ENCODE measurements around the gene VTCN1. TPM values are rescaled to one million over a fixed set of nuclear protein-coding genes. Genes with fewer than 3 reads are reported as not detected.

Gene VTCN1
- total RNA-seq, 4 donors from 2014 or later: not detected

DNA sequence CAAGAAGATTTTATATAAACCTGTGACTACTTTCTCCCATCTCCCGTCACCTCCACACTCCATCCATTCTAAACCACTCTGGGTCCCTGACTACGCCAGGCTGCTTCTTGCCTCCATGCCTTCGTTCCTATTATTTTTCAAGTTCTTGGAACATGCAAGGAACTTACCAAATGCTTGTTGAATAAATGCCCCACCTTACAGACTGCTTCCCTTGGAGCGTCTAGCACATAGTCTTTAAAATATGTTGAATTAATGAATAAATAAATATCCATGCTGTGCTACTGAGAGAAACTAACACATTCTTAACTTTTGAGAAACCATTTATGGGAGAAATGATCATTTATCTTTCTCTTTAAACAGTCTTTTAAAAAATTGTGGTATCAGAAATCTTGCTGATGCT is 27.6 kb downstream of the VTCN1 start:
- no peaks in the 10 kb centered on the region for H3K9me3 ChIP-seq
- no peak for DNase-seq
- TF ChIP-seq, protein P1, sequence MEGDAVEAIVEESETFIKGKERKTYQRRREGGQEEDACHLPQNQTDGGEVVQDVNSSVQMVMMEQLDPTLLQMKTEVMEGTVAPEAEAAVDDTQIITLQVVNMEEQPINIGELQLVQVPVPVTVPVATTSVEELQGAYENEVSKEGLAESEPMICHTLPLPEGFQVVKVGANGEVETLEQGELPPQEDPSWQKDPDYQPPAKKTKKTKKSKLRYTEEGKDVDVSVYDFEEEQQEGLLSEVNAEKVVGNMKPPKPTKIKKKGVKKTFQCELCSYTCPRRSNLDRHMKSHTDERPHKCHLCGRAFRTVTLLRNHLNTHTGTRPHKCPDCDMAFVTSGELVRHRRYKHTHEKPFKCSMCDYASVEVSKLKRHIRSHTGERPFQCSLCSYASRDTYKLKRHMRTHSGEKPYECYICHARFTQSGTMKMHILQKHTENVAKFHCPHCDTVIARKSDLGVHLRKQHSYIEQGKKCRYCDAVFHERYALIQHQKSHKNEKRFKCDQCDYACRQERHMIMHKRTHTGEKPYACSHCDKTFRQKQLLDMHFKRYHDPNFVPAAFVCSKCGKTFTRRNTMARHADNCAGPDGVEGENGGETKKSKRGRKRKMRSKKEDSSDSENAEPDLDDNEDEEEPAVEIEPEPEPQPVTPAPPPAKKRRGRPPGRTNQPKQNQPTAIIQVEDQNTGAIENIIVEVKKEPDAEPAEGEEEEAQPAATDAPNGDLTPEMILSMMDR (IDR thresholded peaks at IDR 0.05): no peak
- no peak for TF ChIP-seq POLR2A (IDR thresholded peaks at IDR 0.05)
- H3K4me1 ChIP-seq: peaks cover 0 to 6% of the 10 kb centered on the region in 2 donors
- intact Hi-C loops (cut with DNase I): no loop called here
- H3K4me3 ChIP-seq (replicated peaks in 1 of 3): no peak overlapping the region
- H3K36me3 ChIP-seq: no peaks in the 10 kb centered on the region
- no peaks in the 10 kb centered on the region for H3K27me3 ChIP-seq
- no peak overlapping the region for H3K27ac ChIP-seq
- 95 to 97% methylated on average over 4 of the region's 4 CpGs for WGBS, 2 donors

DNA sequence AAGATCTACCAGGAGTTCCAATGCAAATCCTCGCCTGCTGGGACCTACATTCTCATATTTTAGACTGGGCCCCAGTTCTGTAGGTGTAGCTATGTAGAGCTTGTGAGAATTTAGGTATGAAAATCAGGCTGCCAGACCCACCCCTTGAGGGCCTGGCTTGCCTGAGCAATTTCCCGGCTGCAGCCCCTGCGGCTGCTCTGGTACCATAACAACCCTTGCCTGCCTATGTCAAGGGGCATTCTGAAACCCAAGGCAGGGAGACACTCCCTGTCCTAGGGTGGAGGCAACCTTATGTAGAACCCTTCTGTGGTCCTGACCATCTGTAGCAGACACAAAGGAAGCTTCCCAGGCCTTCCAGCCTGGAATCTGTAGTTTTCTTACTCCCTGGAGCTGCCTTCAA is 28.4 kb downstream of the VTCN1 start:
- Histone ChIP-seq H3K27ac (no peak overlapping the region), H3K36me3 (no peaks in the 10 kb centered on the region), H3K4me3 (replicated peaks in 1 of 3) (no peak overlapping the region), H3K9me3 (no peaks in the 10 kb centered on the region), H3K4me1 (peaks cover 0 to 6% of the 10 kb centered on the region in 2 donors), H3K27me3 (no peaks in the 10 kb centered on the region)
- intact Hi-C loops (cut with DNase I): no loop called here
- WGBS, 2 donors: 100% methylated on average over 3 of the region's 3 CpGs
- DNase-seq: no peak
- TF ChIP-seq, protein P1 (IDR thresholded peaks at IDR 0.05): no peak
- no peak for TF ChIP-seq POLR2A (IDR thresholded peaks at IDR 0.05)

DNA sequence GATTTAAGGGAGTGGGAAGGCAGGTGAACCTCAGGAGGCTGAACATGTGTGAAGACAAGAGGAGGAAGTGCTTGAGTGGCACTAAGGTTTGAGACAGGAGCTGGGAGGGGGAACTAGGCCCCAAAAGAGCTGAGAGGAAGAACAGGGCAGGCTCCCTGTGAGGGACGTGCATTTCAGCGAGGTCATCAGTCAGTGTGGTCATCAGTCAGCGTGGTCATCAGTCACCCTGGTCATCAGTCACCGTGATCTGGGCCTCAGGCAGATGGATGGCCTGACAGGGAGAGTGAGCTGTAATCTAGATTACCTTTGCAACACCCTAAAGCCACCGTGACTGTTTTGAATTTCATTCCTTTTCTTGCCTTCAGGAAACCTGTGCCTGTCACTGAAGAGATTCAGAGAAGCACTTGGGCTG is 29.1 kb downstream of the VTCN1 start:
- H3K4me3 ChIP-seq (replicated peaks in 1 of 3): no peak overlapping the region
- DNase-seq: no peak
- H3K27ac ChIP-seq: no peak overlapping the region
- intact Hi-C loops (cut with DNase I): no loop called here
- H3K4me1 ChIP-seq: peaks cover 0 to 6% of the 10 kb centered on the region in 2 donors
- WGBS, 2 donors: 63 to 84% methylated on average over 5 of the region's 5 CpGs
- TF ChIP-seq POLR2A (IDR thresholded peaks at IDR 0.05): no peak
- TF ChIP-seq, protein P1 (IDR thresholded peaks at IDR 0.05): no peak
- no peaks in the 10 kb centered on the region for H3K36me3 ChIP-seq
- no peaks in the 10 kb centered on the region for H3K27me3 ChIP-seq
- H3K9me3 ChIP-seq: no peaks in the 10 kb centered on the region

DNA sequence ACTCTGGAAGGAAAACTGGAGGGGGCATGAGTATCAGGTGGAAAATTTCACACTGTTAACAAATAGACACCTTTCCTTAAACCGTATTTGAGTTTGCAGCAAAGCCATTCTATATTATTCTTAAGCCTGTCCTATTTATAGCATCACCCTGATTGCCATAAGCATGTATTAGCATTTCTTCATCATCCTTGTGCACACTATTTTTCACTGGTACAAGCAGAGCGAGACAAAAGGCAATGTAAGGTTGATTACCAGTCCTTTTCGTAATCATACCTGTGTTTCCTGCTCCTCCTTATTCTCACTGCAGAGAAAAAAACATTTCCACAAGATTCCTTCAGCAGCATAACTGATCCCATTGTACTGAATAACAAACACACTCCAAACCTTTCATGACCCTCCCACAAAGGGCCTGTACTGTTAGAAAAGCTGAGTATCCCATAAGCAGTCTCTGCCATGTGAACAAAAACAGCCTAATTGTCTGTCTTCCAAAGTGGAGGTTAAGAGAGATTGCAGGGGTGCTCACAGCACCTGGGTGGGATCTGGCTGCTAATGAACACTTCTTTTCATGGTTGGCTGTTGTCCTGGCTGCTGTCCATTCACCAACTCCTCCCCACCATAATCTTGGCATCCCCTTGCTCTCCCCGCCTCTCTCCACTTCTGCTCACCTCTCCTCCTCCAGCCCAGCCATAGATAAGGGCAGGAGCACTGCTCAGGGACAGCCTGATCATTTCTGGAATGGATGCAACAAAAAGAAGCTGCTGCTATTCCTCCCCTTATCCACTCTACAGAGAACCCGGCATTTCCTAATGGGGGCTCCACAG is 30.4 kb downstream of the VTCN1 start:
- Histone ChIP-seq H3K27ac (no peak overlapping the region), H3K27me3 (no peaks in the 10 kb centered on the region), H3K4me1 (peaks cover 0 to 6% of the 10 kb centered on the region in 2 donors), H3K36me3 (no peaks in the 10 kb centered on the region), H3K9me3 (no peaks in the 10 kb centered on the region), H3K4me3 (replicated peaks in 1 of 3) (no peak overlapping the region)
- DNase-seq: peak; percentile 55 to 61
- 82% methylated on average over 5 of the region's 5 CpGs for WGBS, 2 donors
- TF ChIP-seq, protein P1 (IDR thresholded peaks at IDR 0.05): no peak
- no peak for TF ChIP-seq POLR2A (IDR thresholded peaks at IDR 0.05)
- intact Hi-C loops (cut with DNase I): no loop called here

DNA sequence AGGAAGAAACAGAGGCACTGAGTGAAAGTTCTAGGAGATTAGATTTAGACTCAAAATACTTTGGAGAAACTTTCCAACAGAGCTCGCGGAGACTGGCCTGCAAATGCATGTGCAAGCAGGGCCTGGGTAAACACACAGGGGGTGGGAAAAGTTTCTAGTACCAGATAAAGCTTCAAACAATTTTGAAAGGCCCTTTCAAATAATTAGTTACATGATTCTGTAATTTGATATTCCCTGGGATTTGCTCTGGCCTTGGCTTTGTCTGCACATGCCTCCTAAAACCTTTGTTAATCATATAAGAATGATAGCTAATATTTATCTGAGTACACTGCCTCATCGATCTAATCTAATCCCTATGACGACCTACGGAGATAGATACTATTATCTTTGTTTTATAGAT is 31.3 kb downstream of the VTCN1 start:
- Histone ChIP-seq H3K9me3 (no peaks in the 10 kb centered on the region), H3K27ac (no peak overlapping the region), H3K27me3 (no peaks in the 10 kb centered on the region), H3K4me1 (peaks cover 0 to 6% of the 10 kb centered on the region in 2 donors), H3K36me3 (no peaks in the 10 kb centered on the region), H3K4me3 (replicated peaks in 1 of 3) (no peak overlapping the region)
- TF ChIP-seq POLR2A (IDR thresholded peaks at IDR 0.05): no peak
- intact Hi-C loops (cut with DNase I): no loop called here
- no peak for DNase-seq
- WGBS, 2 donors: 77 to 79% methylated on average over 5 of the region's 5 CpGs
